Large intestine (tissue), 3 donors: Measurements from ENCODE around the gene RAG1. TPM values are rescaled to one million over a fixed set of nuclear protein-coding genes. Genes with fewer than 3 reads are reported as not detected.

ENCODE experiments used
- DNase-seq, 2 donors: peaks; one replicate each; pipeline versions ENCODE4 v3.0.0 to v3.0.0-alpha.2; 2013
- H3K27ac ChIP-seq: one replicate; pipeline ENCODE4 v1.5.1; 2013; ENCODE audit warnings: low read length
- H3K27me3 ChIP-seq: 2 replicates; pipeline ENCODE4 v1.6.1; 2013; ENCODE audit warnings: low read length; ENCODE audit not compliant: control insufficient read depth, insufficient read depth
- H3K36me3 ChIP-seq: 2 replicates; pipeline ENCODE4 v1.6.1; 2013; ENCODE audit warnings: low read length; ENCODE audit not compliant: control insufficient read depth, insufficient read depth
- H3K4me1 ChIP-seq: one replicate; pipeline ENCODE4 v1.6.1; 2013; ENCODE audit warnings: low read length; ENCODE audit not compliant: control insufficient read depth, insufficient read depth
- H3K4me3 ChIP-seq: one replicate; pipeline ENCODE4 v1.5.1; 2013; ENCODE audit warnings: low read length
- H3K9me3 ChIP-seq: one replicate; pipeline ENCODE4 v1.6.1; 2013; ENCODE audit warnings: mild to moderate bottlenecking, low read depth, low read length, moderate library complexity; ENCODE audit not compliant: control insufficient read depth
- WGBS: methylation state at CpG from one replicate; pipeline ENCODE4 v1.1.5; 2013; ENCODE audit warnings: low lambda C conversion rate; ENCODE audit not compliant: insufficient coverage; 5-methylcytosine and 5-hydroxymethylcytosine counted together
- polyA plus RNA-seq: library from polyadenylated mRNA; unstranded; fragments of 120-200 nt; gene quantifications from one replicate; pipeline ENCODE4 v1.2.1, GENCODE V29; 2013

Gene RAG1
- polyA plus RNA-seq, 1 donor, result 3.5 TPM

DNA sequence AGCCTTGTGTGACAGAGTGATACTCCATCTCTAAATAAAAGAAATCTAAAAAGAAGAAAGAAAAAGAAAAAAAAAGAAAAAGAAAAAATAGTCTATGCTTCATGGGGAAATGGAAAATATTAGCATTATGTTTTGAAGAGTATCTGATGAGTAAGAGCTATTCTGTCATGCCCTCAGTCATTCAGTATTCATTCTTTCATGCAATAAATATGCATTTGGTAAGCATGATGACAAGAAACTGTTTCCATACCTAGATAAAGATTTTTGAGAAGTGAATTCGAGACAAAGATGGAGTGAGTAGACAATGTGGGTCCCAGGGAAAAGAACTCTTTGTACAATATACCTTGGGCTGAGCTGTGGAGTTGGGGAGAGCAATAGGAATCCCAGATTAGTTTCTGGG, 20.3 kb downstream of the RAG1 start:
- Histone ChIP-seq H3K36me3 (no peaks in the 10 kb centered on the region), H3K9me3 (no peaks in the 10 kb centered on the region), H3K27me3 (peaks cover 15% of the 10 kb centered on the region), H3K4me1 (no peaks in the 10 kb centered on the region), H3K4me3 (no peak overlapping the region), H3K27ac (no peak overlapping the region)
- no CpG with 5 or more reads among the region's 1 CpG for WGBS
- no peak for DNase-seq

DNA sequence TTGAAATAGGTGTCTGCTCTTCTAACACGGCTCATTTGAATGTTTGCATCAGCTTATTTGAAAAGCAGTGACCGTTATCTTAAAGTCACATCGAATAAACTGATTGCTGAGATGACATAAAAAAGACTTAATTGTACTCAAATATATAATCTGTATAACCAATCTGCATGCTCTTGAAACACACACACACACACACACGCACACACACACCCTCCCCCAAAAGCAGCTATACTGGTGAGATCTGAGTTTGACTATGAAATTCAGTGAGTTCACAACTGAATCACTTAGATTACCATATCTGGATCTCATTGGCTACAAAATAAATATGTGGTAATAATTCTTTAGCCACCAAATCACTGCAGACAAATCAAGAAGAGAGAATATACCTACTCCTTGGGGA, 22.7 kb downstream of the RAG1 start:
- 44% methylated on average over 3 of the region's 4 CpGs for WGBS

DNA sequence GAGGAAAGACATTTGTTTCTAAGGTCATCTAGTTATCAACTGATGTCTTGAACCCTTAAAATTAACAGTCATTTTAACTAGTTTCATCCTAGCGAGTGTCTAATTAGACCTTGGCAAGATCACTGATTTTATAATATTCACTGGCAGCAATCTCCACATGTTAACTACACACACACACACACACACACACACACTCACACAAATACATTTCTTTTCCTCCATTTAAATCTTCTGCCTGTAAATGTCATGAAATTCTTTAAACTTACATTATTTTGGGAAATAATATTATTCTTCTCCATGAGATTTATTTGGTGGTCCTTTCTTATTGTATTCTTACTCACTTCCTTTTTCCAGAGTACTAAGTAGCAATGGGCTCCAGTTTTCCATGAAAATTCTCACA, 23.6 kb downstream of the RAG1 start:
- Histone ChIP-seq H3K27me3 (peaks cover 15% of the 10 kb centered on the region), H3K27ac (no peak overlapping the region), H3K36me3 (no peaks in the 10 kb centered on the region), H3K4me1 (no peaks in the 10 kb centered on the region), H3K9me3 (no peaks in the 10 kb centered on the region), H3K4me3 (no peak overlapping the region)
- 100% methylated on average over 1 of the region's 1 CpG for WGBS
- DNase-seq, result no peak

More for the DNA sequence above, 22.7 kb downstream of the RAG1 start:
- Histone ChIP-seq H3K4me1 (no peaks in the 10 kb centered on the region), H3K9me3 (no peaks in the 10 kb centered on the region), H3K36me3 (no peaks in the 10 kb centered on the region), H3K27ac (no peak overlapping the region), H3K27me3 (peaks cover 15% of the 10 kb centered on the region), H3K4me3 (no peak overlapping the region)
- no peak for DNase-seq

DNA sequence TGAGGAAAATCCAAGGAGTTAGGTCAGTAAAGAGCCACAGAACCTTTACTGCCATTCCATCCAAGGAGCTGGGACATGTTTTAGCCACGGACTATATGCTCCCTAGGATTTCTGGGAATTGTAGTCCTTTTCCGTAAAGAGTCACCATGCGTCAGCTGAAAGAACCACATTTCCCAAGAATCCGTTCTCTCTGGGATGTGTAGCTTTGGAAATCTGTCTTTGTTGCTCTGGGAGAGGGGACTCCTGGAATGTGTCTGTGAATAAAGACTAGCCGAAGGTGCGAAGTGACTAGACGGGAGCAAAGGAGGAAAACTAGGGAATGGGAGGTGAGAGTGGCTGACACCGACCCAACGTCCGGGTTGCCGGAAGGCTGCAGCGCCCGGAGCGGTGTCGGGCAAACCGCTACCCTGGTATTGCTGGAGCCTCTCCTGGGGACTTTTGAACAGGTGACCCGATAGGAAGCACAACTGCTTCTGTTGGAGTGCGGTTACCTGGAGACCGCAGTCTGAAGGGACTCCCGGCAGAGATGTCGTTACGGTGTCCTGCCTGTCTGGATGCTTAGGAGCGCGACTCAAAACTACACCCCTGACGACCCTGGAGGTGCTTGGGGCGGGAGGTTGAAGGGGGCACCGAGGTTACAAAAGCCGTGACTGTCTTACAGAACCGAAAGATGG, 26.6 kb downstream of the RAG1 start, which contains the start of gene IFTAP:
Gene IFTAP, plus strand, starts transcription at position 187 of the 674 bp plus-strand sequence. CDS start 15,602 bp downstream, outside the sequence.
- Histone ChIP-seq H3K36me3 (no peaks in the 10 kb centered on the region), H3K27me3 (peaks cover 4% of the 10 kb centered on the region), H3K4me3 (peak within 1 kb of the TSS; percentile 64), H3K9me3 (no peaks in the 10 kb centered on the region), H3K4me1 (no peaks in the 10 kb centered on the region), H3K27ac (peak within 1 kb of the TSS; percentile 6)
- WGBS, result 0% methylated on average over 1 of the region's 29 CpGs
- peak; percentile 86 to 95 for DNase-seq

DNA sequence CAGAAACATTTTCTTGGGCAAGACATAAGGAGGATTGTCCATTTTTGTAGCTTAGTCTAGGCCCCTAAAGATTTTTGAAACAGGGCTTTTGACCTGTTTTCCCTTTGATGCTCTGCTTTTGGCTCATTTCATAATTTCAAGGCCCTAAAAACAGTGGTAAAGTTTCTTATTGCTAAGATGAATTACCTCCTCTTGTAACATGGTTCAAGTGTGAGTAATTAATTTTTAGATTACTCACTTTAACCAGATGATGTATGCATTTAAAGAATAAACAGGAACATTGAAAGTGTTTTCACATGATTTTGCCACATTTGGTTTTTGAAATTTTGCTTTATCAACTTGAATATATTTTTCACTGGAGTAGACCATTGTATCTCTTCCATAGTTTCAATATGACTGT, 29.1 kb downstream of the RAG1 start:
- Histone ChIP-seq H3K36me3 (no peaks in the 10 kb centered on the region), H3K27me3 (peaks cover 2% of the 10 kb centered on the region), H3K27ac (no peak overlapping the region), H3K9me3 (no peaks in the 10 kb centered on the region), H3K4me1 (no peaks in the 10 kb centered on the region), H3K4me3 (no peak overlapping the region)
- no peak for DNase-seq

DNA sequence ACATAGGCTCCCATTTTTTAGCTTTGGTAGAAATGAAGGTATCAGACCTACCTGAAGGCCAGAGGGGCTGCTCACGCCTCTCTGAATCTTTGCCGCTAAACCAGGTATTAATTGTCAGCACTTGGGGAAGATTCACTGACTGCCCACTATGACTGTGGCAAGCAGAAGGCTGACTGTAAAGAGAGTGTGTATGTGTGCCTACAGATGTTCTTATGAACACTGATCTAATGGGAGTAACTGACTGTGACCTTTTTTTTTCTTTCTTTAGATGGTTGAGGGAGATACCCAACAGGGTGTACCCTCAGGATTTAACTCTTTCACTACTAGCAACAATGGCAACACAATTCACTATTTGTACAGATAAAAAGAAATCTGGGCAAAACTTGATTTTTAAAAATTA, 30.2 kb downstream of the RAG1 start, which contains the start of gene RAG2:
Gene RAG2, minus strand, starts transcription at position 186 of the 400 bp plus-strand sequence. CDS start 4,068 bp downstream, outside the sequence.
- Histone ChIP-seq H3K4me3 (no peak within 1 kb of the TSS), H3K27me3 (no peaks in the 10 kb centered on the region), H3K9me3 (no peaks in the 10 kb centered on the region), H3K27ac (no peak within 1 kb of the TSS), H3K36me3 (no peaks in the 10 kb centered on the region), H3K4me1 (no peaks in the 10 kb centered on the region)
- DNase-seq, result no peak
- WGBS, result no CpG with 5 or more reads among the region's 2 CpGs

DNA sequence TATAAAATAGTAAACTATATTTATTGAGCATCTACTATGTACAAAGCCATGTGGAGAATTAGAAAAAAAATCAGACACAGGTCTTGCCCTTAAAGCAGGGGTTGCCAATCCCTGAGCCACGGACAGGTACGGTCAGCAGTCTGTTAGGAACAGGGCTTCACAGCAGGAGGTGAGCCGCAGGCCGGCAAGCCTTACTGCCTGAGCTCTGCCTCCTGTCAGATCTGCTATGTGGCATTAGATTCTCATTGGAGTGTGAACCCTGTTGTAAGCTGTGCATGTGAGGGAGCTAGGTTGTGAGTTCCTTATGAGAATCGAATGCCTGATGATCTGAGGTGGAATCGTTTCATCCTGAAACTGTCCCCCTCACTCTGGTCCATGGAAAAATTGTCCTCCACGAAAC, 32.4 kb downstream of the RAG1 start:
- Histone ChIP-seq H3K36me3 (no peaks in the 10 kb centered on the region), H3K4me3 (no peak overlapping the region), H3K4me1 (no peaks in the 10 kb centered on the region), H3K27ac (no peak overlapping the region), H3K27me3 (no peaks in the 10 kb centered on the region), H3K9me3 (no peaks in the 10 kb centered on the region)
- no CpG with 5 or more reads among the region's 7 CpGs for WGBS
- DNase-seq, result no peak

DNA sequence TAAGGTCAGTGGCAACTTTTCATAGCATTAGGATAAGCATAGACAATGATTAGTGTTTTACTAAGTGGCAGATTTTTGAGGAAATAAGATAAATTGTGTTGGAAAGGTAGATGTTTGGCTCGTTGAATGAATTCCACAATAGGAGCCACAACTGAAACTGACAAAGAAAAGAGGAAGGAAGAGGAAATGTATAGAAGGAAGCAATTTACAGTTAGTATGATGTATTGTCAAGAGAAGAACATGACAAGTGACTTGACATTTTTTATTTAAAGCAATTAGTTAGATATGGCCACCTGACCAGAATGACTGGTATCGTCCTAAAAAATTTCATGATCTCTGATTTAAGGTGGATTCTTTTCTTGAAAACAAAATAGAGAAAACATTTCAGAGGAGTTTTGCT, 33.3 kb downstream of the RAG1 start:
- no peaks in the 10 kb centered on the region for H3K9me3 ChIP-seq
- H3K27me3 ChIP-seq, result no peaks in the 10 kb centered on the region
- H3K4me1 ChIP-seq, result no peaks in the 10 kb centered on the region
- no peak overlapping the region for H3K27ac ChIP-seq
- no peaks in the 10 kb centered on the region for H3K36me3 ChIP-seq
- 84% methylated on average over 2 of the region's 2 CpGs for WGBS
- no peak for DNase-seq
- no peak overlapping the region for H3K4me3 ChIP-seq

DNA sequence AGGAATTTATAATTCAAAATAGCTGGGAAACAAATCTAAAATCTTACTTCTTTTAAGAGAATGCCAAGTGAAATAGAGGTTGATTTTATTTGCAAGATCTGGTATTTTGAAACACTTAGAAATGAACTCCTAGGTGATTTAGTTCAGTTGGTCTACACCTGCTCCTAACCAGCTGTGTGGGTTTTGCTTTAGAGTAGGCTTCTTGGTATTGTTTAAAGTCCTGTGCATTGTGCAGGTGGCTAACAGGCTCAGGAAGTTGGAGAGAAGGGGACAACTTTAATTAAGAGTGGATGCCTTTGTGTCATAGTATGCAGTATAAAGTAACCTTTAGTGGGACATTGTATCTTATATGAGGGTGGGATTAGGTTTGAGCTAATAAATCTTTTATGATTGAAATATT, 34.3 kb downstream of the RAG1 start:
- Histone ChIP-seq H3K27ac (no peak overlapping the region), H3K36me3 (no peaks in the 10 kb centered on the region), H3K27me3 (no peaks in the 10 kb centered on the region), H3K4me1 (no peaks in the 10 kb centered on the region), H3K9me3 (no peaks in the 10 kb centered on the region), H3K4me3 (no peak overlapping the region)
- no peak for DNase-seq

DNA sequence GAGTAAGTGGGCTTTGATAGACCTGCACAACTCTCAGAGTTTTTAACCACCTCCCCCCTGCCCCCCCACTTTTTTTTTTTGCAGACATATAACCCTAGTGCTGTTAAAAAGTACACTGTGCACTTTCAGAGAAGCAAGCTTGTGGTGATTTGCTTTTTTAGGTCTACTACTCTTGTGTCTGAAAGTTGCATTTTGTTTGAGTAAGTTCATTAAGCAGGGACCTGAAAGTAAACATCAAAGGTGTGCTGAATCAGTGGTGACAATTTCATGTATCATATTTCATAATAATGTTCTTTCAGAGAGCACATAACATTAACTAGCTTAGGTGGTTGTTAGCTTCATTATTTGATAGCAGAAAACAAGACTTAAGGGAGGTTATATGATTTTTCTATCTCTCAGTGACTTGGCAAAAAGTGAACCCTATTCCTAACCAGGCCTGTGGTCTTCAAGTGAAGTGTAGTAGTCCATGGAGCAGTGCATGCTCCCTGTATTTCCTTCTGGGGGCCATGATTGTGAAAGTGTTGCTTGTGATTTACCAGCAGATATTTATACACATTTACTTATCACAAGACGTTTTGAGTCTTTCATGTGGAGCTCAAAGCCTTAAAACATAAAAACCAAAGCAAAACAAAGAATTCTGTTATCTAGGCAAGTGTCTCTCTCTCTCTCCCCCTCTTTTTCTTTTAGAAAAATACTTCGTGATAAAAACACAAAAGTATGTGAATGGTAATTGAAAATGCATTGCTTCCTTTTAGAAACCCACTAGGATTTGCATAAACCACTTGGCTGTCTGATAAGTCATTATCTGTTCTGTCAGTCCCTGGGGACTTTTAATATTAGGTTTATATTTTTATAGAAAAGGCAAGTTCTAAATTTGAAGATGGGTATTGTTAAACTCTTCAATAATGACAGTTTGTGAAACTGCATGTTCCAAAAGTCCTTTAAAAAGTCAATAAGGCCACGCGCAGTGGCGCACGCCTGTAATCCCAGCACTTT, 37.7 kb downstream of the RAG1 start:
- Histone ChIP-seq H3K27ac (no peak overlapping the region), H3K4me3 (no peak overlapping the region), H3K9me3 (no peaks in the 10 kb centered on the region), H3K4me1 (no peaks in the 10 kb centered on the region), H3K36me3 (no peaks in the 10 kb centered on the region), H3K27me3 (no peaks in the 10 kb centered on the region)
- DNase-seq, result no peak
- 77% methylated on average over 1 of the region's 6 CpGs for WGBS
